A673 (cell line): Measurements from ENCODE around the gene EDNRA.

Source experiments
- EZH2 ChIP-seq: fragments of 200-600 bp; sonication (generic); IDR thresholded peaks from 2 replicates; pipeline ENCODE4 v1.6.1; 2017; ENCODE audit warnings: borderline replicate concordance, low read depth, mild to moderate bottlenecking, mixed read lengths, antibody characterized with exemption, low read length; ENCODE audit not compliant: poor library complexity, severe bottlenecking
- TF ChIP-seq, protein P1 (sequence below): fragments of 300-800, 200-600 bp; sonication (generic); conservative IDR thresholded peaks from 2 replicates; pipeline ENCODE4 v1.5.1; 2017; ENCODE audit warnings: low read depth, mild to moderate bottlenecking, antibody characterized with exemption, low read length, moderate library complexity, mixed read lengths

DNA sequence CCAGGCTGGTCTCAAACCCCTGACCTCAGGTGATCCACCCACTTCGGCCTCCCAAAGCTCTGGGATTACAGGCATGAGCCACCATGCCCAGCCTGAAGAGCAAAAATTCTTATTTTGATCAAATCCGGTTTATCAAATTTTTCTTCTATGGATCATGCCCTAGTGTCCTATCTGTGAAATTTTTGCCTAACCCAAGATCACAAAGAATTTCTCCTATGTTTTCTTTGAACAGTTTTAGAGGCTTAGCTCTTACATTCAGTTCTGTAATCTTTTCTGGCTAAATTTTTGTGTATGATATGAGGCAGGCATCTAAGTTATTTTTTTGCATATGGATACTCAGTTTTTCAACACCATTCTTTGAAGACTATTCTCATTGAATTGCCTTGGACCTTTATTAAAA lies 27.4 kb downstream of the EDNRA start:
- TF ChIP-seq, protein P1, sequence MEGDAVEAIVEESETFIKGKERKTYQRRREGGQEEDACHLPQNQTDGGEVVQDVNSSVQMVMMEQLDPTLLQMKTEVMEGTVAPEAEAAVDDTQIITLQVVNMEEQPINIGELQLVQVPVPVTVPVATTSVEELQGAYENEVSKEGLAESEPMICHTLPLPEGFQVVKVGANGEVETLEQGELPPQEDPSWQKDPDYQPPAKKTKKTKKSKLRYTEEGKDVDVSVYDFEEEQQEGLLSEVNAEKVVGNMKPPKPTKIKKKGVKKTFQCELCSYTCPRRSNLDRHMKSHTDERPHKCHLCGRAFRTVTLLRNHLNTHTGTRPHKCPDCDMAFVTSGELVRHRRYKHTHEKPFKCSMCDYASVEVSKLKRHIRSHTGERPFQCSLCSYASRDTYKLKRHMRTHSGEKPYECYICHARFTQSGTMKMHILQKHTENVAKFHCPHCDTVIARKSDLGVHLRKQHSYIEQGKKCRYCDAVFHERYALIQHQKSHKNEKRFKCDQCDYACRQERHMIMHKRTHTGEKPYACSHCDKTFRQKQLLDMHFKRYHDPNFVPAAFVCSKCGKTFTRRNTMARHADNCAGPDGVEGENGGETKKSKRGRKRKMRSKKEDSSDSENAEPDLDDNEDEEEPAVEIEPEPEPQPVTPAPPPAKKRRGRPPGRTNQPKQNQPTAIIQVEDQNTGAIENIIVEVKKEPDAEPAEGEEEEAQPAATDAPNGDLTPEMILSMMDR: no peak
- TF ChIP-seq EZH2: no peak
